GM12878 (cell line): ENCODE results near the gene CD68. TPM values are rescaled to one million over a fixed set of nuclear protein-coding genes. Genes with fewer than 3 reads are reported as not detected.

Experiments used
- ATAC-seq: fragments of 200-7000 bp; cut with Tn5 transposase; 3 replicates; pipeline ENCODE4 v1.9.1; 2020; ENCODE audit warnings: mild to moderate bottlenecking, moderate library complexity
- BruUV-seq: library from RNA; stranded (reverse); fragments of 400-500 nt; replicated peaks from 2 replicates; lab custom pipeline; 2021; lab: Mats Ljungman, UMichigan
- CTCF ChIA-PET: fragments of 300-600 bp; sonication (Branson Sonifier 250); formaldehyde crosslinking; extraction: SDS; loops from one replicate; lab custom pipeline; 2021; ENCODE audit warnings: inconsistent platforms; lab: Yijun Ruan, JAX
- POLR2A ChIA-PET: fragments of 350-600 bp; formaldehyde crosslinking; extraction: SDS; loops from one replicate; lab custom pipeline; 2021; ENCODE audit warnings: inconsistent platforms; lab: Charles Lee
- RAD21 ChIA-PET: fragments of 300-600 bp; sonication (Branson Sonifier 250); formaldehyde crosslinking; loops from one replicate; lab custom pipeline; 2023; ENCODE audit warnings: antibody characterized with exemption; ENCODE audit not compliant: unreplicated experiment; lab: Charles Lee
- SMC1A ChIA-PET: fragments of 300-600 bp; sonication (Branson Sonifier 250); formaldehyde crosslinking; loops from one replicate; lab custom pipeline; 2023; ENCODE audit not compliant: unreplicated experiment, uncharacterized antibody; lab: Charles Lee
- DNase-seq: peaks from one replicate; pipeline ENCODE4 v3.0.0-alpha.2; 2011; ENCODE audit warnings: low read depth, low spot score
- FAIRE-seq: peaks from 3 replicates; lab custom pipeline; 2011; peaks lifted over from hg19 to GRCh38; lab: Jason Lieb, UNC
- H2AFZ ChIP-seq: 2 replicates; pipeline ENCODE4 v1.6.0; 2011; ENCODE audit warnings: low read depth, low read length, control low read depth; ENCODE audit not compliant: control insufficient read depth
- H3K27ac ChIP-seq: 2 replicates; pipeline ENCODE4 v1.5.1; 2011; ENCODE audit warnings: control low read depth; ENCODE audit not compliant: control insufficient read depth, insufficient read depth
- H3K27me3 ChIP-seq, 2 experiments: replicated peaks in 1 of 2; 2 replicates each; pipeline versions ENCODE4 v1.6.0 to v1.6.1; 2011; ENCODE audit warnings: low read length in 1 of 2; ENCODE audit not compliant: control insufficient read depth in 2 of 2, insufficient read depth in 2 of 2
- H3K36me3 ChIP-seq, 2 experiments: 2 replicates each; pipeline ENCODE4 v1.5.1; 2011; ENCODE audit warnings: low read length in 1 of 2; ENCODE audit not compliant: control insufficient read depth in 2 of 2, insufficient read depth in 2 of 2
- H3K4me1 ChIP-seq: 2 replicates; pipeline ENCODE4 v1.6.1; 2011; ENCODE audit warnings: mild to moderate bottlenecking, low read length, moderate library complexity, mixed read lengths; ENCODE audit not compliant: control insufficient read depth, insufficient read depth
- H3K4me2 ChIP-seq: 2 replicates; pipeline ENCODE4 v1.6.0; 2011; ENCODE audit warnings: control low read depth; ENCODE audit not compliant: control insufficient read depth, insufficient read depth
- H3K4me3 ChIP-seq: fragments of 200-600 bp; sonication (generic); 2 replicates; pipeline ENCODE4 v1.5.1; 2016
- H3K79me2 ChIP-seq: 2 replicates; pipeline ENCODE4 v1.6.0; 2011; ENCODE audit warnings: low read length; ENCODE audit not compliant: control insufficient read depth, insufficient read depth
- H3K9ac ChIP-seq: 2 replicates; pipeline ENCODE4 v1.8.0; 2011; ENCODE audit warnings: low read length, control low read depth, mixed read lengths; ENCODE audit not compliant: control insufficient read depth, insufficient read depth
- H3K9me3 ChIP-seq: replicated peaks from 3 replicates; pipeline ENCODE4 v1.5.1; 2011; ENCODE audit warnings: mild to moderate bottlenecking, low read length; ENCODE audit not compliant: control insufficient read depth, insufficient read depth
- H4K20me1 ChIP-seq: 2 replicates; pipeline ENCODE4 v1.6.0; 2011; ENCODE audit not compliant: control insufficient read depth, insufficient read depth
- LARP7 ChIP-seq: fragments of 450-650 bp; IDR thresholded peaks from 2 replicates; pipeline ENCODE4 v1.6.1; 2017; ENCODE audit warnings: mild to moderate bottlenecking
- MYC ChIP-seq: IDR thresholded peaks from 2 replicates; pipeline ENCODE4 v1.6.1; 2011; ENCODE audit warnings: mild to moderate bottlenecking, low read length, moderate library complexity, inconsistent platforms; ENCODE audit not compliant: insufficient read depth, insufficient replicate concordance, insufficient read length, severe bottlenecking
- POLR2A ChIP-seq: IDR thresholded peaks from 2 replicates; pipeline ENCODE4 v1.6.1; 2011; ENCODE audit warnings: low read depth, mild to moderate bottlenecking, low read length
- POLR2AphosphoS5 ChIP-seq: IDR thresholded peaks from 2 replicates; pipeline ENCODE4 v1.6.1; 2011; ENCODE audit warnings: mild to moderate bottlenecking, low read length, inconsistent platforms
- SMAD5 ChIP-seq: IDR thresholded peaks from 2 replicates; pipeline ENCODE4 v1.6.1; 2016; ENCODE audit warnings: antibody characterized with exemption, low read depth
- SRF ChIP-seq, 2 experiments: IDR thresholded peaks; 2 replicates each; pipeline ENCODE4 v1.6.1; 2011; ENCODE audit warnings: low read depth in 2 of 2, low read length in 2 of 2, mild to moderate bottlenecking in 1 of 2, moderate library complexity in 1 of 2
- TARDBP ChIP-seq: IDR thresholded peaks from 2 replicates; pipeline ENCODE4 v1.6.1; 2016; ENCODE audit warnings: borderline replicate concordance
- WGBS: methylation state at CpG from one replicate; pipeline ENCODE4 v1.1.6; 2016; ENCODE audit warnings: low lambda C conversion rate; ENCODE audit not compliant: insufficient replicate concordance, insufficient coverage; ENCODE audit errors: missing lambda C conversion rate; 5-methylcytosine and 5-hydroxymethylcytosine counted together
- in situ Hi-C: fragments of 300-500 bp; cut with MboI; formaldehyde crosslinking; loops from 9 replicates; pipeline ENCODE4 v1.14.3; 2018; ENCODE audit warnings: mixed read lengths
- intact Hi-C: fragments of 100-400 bp; cut with micrococcal nuclease; formaldehyde crosslinking; loops from one replicate; pipeline ENCODE4 v1.14.2; 2022; ENCODE audit not compliant: unreplicated experiment
- polyA plus RNA-seq, 11 experiments: library from polyadenylated mRNA; depleted of rRNA in 4 of 11; unstranded in 6 of 11; stranded (reverse) in 5 of 11; fragments of >200 nt; fragmentation: Nextera tagmentation in 4 of 11; fragmentation: Illumina TruSeq in 1 of 11; extraction: Ambion mirVana in 4 of 11; extraction: Trizol in 1 of 11; gene quantifications; 1 replicate in 1 of 11; 2 replicates in 10 of 11; pipeline versions ENCODE4 v1.2.1 to v1.2.3, GENCODE V29; 2011 to 2016; ENCODE audit warnings: inconsistent platforms in 2 of 11, missing spikeins in 2 of 11, low read depth in 1 of 11
- total RNA-seq, 4 experiments: library from RNA; depleted of rRNA in 3 of 4; stranded (reverse); fragments of >200 nt in 3 of 4; fragmentation: Illumina TruSeq in 1 of 4; extraction: Trizol in 1 of 4; gene quantifications; 2 replicates each; pipeline versions ENCODE4 v1.2.1 to v1.2.3, GENCODE V29; 2013 to 2021
- TF ChIP-seq, protein P1 (sequence below): fragments of 450-650 bp; IDR thresholded peaks from 2 replicates; pipeline ENCODE4 v1.6.1; 2017; ENCODE audit warnings: low read depth, mild to moderate bottlenecking, moderate library complexity

The CD68 gene
- total and polyA plus RNA-seq, 10 of the 15 experiments (the other 5 are each of a cell fraction or from before 2014, with no cell fraction given), result 2.6 to 6.9 (median 3.8) TPM

DNA sequence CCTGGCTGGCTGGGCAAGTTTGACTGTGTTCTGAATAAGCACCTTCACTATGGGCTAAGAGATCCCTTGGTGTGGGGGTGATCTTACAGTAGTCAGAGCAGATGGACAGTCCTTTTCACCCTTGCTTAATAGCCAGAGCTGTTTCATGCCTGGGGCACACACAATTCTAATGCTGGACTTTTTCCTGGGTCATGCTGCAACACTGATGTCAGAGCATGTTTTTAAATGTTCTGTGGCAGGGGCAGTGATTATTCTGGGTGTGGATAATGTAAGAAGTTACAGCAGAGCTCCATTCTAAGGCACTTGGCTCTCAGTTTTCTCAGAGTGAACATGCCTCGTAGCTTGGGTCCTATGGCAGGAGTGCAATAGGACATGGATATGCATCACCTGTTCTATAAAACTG is 4.0 kb upstream of the CD68 start:
- DNase-seq, result no peak
- RAD21 ChIA-PET, result interaction anchor here (1.0 to 2.7 kb wide), 4 partner anchors 14 to 115 kb away, joined by 3 to 8 read pairs (median 4); partner anchors contain the start of genes SENP3 and TP53
- H3K4me1 ChIP-seq, result peaks cover 43% of the 10 kb centered on the region
- H2AFZ ChIP-seq, result no peak overlapping the region
- in situ Hi-C loops (no loop called here), intact Hi-C loops (no loop called here)
- TF ChIP-seq SRF (IDR thresholded peaks at IDR 0.05; ENCODE audit: low read depth in 2 of 2, low read length in 2 of 2), result no peak
- no peak for TF ChIP-seq LARP7
- no peak for TF ChIP-seq MYC
- TF ChIP-seq POLR2AphosphoS5, result peak; percentile 66
- TF ChIP-seq, protein P1, sequence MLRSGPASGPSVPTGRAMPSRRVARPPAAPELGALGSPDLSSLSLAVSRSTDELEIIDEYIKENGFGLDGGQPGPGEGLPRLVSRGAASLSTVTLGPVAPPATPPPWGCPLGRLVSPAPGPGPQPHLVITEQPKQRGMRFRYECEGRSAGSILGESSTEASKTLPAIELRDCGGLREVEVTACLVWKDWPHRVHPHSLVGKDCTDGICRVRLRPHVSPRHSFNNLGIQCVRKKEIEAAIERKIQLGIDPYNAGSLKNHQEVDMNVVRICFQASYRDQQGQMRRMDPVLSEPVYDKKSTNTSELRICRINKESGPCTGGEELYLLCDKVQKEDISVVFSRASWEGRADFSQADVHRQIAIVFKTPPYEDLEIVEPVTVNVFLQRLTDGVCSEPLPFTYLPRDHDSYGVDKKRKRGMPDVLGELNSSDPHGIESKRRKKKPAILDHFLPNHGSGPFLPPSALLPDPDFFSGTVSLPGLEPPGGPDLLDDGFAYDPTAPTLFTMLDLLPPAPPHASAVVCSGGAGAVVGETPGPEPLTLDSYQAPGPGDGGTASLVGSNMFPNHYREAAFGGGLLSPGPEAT, result no peak
- TF ChIP-seq SMAD5, result 0 out of 2 replicates have a peak, but pooled peaks have one; percentile 27
- TF ChIP-seq POLR2A, result 0 out of 2 replicates have a peak, but pooled peaks have one; percentile 27
- no peak for TF ChIP-seq TARDBP
- peak overlapping the region; percentile 93 for H3K4me3 ChIP-seq
- CTCF ChIA-PET, result interaction anchor here (0.8 to 3.0 kb wide), 3 partner anchors 8 to 15 kb away, joined by 3 to 14 read pairs (median 5); partner anchors contain the start of genes MPDU1 and SENP3
- H3K4me2 ChIP-seq, result peak overlapping the region; percentile 84
- ATAC-seq, result no peak
- H3K9ac ChIP-seq, result peak overlapping the region; percentile 99; the same call in 1 of the 2 replicates
- H3K27me3 ChIP-seq, result no peaks in the 10 kb centered on the region
- POLR2A ChIA-PET, result interaction anchor here (0.5 to 5.1 kb wide), 4 partner anchors 9 to 143 kb away, joined by 4 to 39 read pairs (median 6); partner anchors contain the start of genes MPDU1 and TP53
- no peak for FAIRE-seq
- no TSS peak for BruUV-seq
- peaks cover 25% of the 10 kb centered on the region for H4K20me1 ChIP-seq
- SMC1A ChIA-PET, result interaction anchor here (0.8 to 2.2 kb wide), 4 partner anchors 8 to 112 kb away, joined by 3 to 6 read pairs (median 4); partner anchors contain the start of genes MPDU1, TP53 and WRAP53
- 0% methylated on average over 1 of the region's 1 CpG for WGBS
- peaks cover 36 to 56% of the 10 kb centered on the region in 2 experiments for H3K36me3 ChIP-seq
- no peaks in the 10 kb centered on the region for H3K9me3 ChIP-seq
- no peak overlapping the region for H3K27ac ChIP-seq
- peaks cover 61% of the 10 kb centered on the region for H3K79me2 ChIP-seq
